H9 (cell line): Measurements from ENCODE around the gene PHF21A. TPM values are rescaled to one million over a fixed set of nuclear protein-coding genes. Genes with fewer than 3 reads are reported as not detected.

ENCODE experiments used
- DNase-seq: peaks from one replicate; pipeline ENCODE4 v3.0.0-alpha.2; 2017
- H2AFZ ChIP-seq: one replicate; pipeline ENCODE4 v1.6.1; 2013; ENCODE audit warnings: mild to moderate bottlenecking, low read length, control low read depth, moderate library complexity
- H2AK5ac ChIP-seq: 2 replicates; pipeline ENCODE4 v1.6.1; 2013; ENCODE audit warnings: low read length, control low read depth, mixed read lengths; ENCODE audit not compliant: insufficient read length
- H2BK120ac ChIP-seq: one replicate; pipeline ENCODE4 v1.6.1; 2013; ENCODE audit warnings: low read depth, mild to moderate bottlenecking, low read length, control low read depth, inconsistent platforms; ENCODE audit not compliant: poor library complexity, severe bottlenecking
- H2BK12ac ChIP-seq: 2 replicates; pipeline ENCODE4 v1.6.1; 2013; ENCODE audit warnings: low read length, control low read depth, mixed read lengths, low read depth; ENCODE audit not compliant: insufficient read length
- H2BK15ac ChIP-seq: 2 replicates; pipeline ENCODE4 v1.6.1; 2013; ENCODE audit warnings: low read depth, low read length, control low read depth
- H2BK20ac ChIP-seq: one replicate; pipeline ENCODE4 v1.6.1; 2013; ENCODE audit warnings: low read depth, mild to moderate bottlenecking, low read length, control low read depth, inconsistent platforms; ENCODE audit not compliant: poor library complexity, severe bottlenecking
- H2BK5ac ChIP-seq: 2 replicates; pipeline ENCODE4 v1.6.1; 2013; ENCODE audit warnings: low read length, control low read depth, mixed read lengths; ENCODE audit not compliant: insufficient read length
- H3K14ac ChIP-seq: 2 replicates; pipeline ENCODE4 v1.6.1; 2013; ENCODE audit warnings: low read length, control low read depth; ENCODE audit not compliant: insufficient read depth
- H3K18ac ChIP-seq: 2 replicates; pipeline ENCODE4 v1.6.1; 2013; ENCODE audit warnings: low read depth, mild to moderate bottlenecking, mixed read lengths, low read length, control low read depth; ENCODE audit not compliant: insufficient read length
- H3K23ac ChIP-seq: 2 replicates; pipeline ENCODE4 v1.6.1; 2013; ENCODE audit warnings: low read length, control low read depth, mixed read lengths, low read depth; ENCODE audit not compliant: insufficient read length
- H3K23me2 ChIP-seq: 2 replicates; pipeline ENCODE4 v1.6.1; 2013; ENCODE audit warnings: low read depth, mild to moderate bottlenecking, mixed read lengths, low read length, control low read depth; ENCODE audit not compliant: insufficient read length, poor library complexity, severe bottlenecking
- H3K27ac ChIP-seq: 2 replicates; pipeline ENCODE4 v1.5.1; 2013; ENCODE audit warnings: low read length, control low read depth, mixed read lengths, low read depth; ENCODE audit not compliant: insufficient read length
- H3K27me3 ChIP-seq: 2 replicates; pipeline ENCODE4 v1.6.1; 2013; ENCODE audit warnings: low read length, control low read depth, inconsistent platforms; ENCODE audit not compliant: insufficient read depth
- H3K4ac ChIP-seq: 2 replicates; pipeline ENCODE4 v1.6.1; 2013; ENCODE audit warnings: low read depth, mild to moderate bottlenecking, control low read depth, inconsistent platforms, low read length, moderate library complexity
- H3K4me1 ChIP-seq: 2 replicates; pipeline ENCODE4 v1.6.1; 2013; ENCODE audit warnings: low read length, control low read depth, inconsistent platforms; ENCODE audit not compliant: insufficient read depth
- H3K4me2 ChIP-seq: 2 replicates; pipeline ENCODE4 v1.6.1; 2013; ENCODE audit warnings: low read length, control low read depth, mixed read lengths; ENCODE audit not compliant: insufficient read length, insufficient read depth
- H3K56ac ChIP-seq: 2 replicates; pipeline ENCODE4 v1.6.1; 2013; ENCODE audit warnings: low read depth, mild to moderate bottlenecking, mixed read lengths, low read length, control low read depth; ENCODE audit not compliant: insufficient read length
- H3K79me1 ChIP-seq: 2 replicates; pipeline ENCODE4 v1.6.1; 2013; ENCODE audit warnings: low read depth, mild to moderate bottlenecking, moderate library complexity, low read length, control low read depth, inconsistent platforms; ENCODE audit not compliant: insufficient read depth, poor library complexity, severe bottlenecking
- H3K79me2 ChIP-seq: 2 replicates; pipeline ENCODE4 v1.6.1; 2013; ENCODE audit warnings: low read length, control low read depth, inconsistent platforms; ENCODE audit not compliant: insufficient read depth
- H3K9ac ChIP-seq: 2 replicates; pipeline ENCODE4 v1.6.1; 2013; ENCODE audit warnings: low read length, control low read depth, mixed read lengths; ENCODE audit not compliant: insufficient read length; ENCODE audit errors: extremely low read depth
- H3K9me3 ChIP-seq: one replicate; pipeline ENCODE4 v1.6.1; 2013; ENCODE audit warnings: low read depth, low read length, inconsistent platforms; ENCODE audit not compliant: control insufficient read depth
- H3T11ph ChIP-seq: one replicate; pipeline ENCODE4 v1.6.1; 2013; ENCODE audit warnings: mild to moderate bottlenecking, low read length, control low read depth, inconsistent platforms
- H4K20me1 ChIP-seq: one replicate; pipeline ENCODE4 v1.6.1; 2013; ENCODE audit not compliant: control insufficient read depth, insufficient read length, insufficient read depth
- H4K5ac ChIP-seq: 2 replicates; pipeline ENCODE4 v1.6.1; 2013; ENCODE audit warnings: low read depth, mild to moderate bottlenecking, mixed read lengths, low read length, control low read depth; ENCODE audit not compliant: insufficient read length
- H4K8ac ChIP-seq: replicated peaks from 2 replicates; pipeline ENCODE4 v1.6.1; 2013; ENCODE audit warnings: low read length, control low read depth, mixed read lengths, low read depth; ENCODE audit not compliant: insufficient read length
- H4K91ac ChIP-seq: 2 replicates; pipeline ENCODE4 v1.6.1; 2013; ENCODE audit warnings: low read depth, mild to moderate bottlenecking, moderate library complexity, mixed read lengths, low read length, control low read depth; ENCODE audit not compliant: insufficient read length
- H3K27ac Mint-ChIP-seq, 3 experiments: 2 replicates in 2 of 3; 3 replicates in 1 of 3; pipeline ENCODE4 v1.8.0; 2020 to 2021; ENCODE audit warnings: mixed read lengths in 3 of 3, mild to moderate bottlenecking in 1 of 3, moderate library complexity in 1 of 3
- H3K27me3 Mint-ChIP-seq: 2 replicates; pipeline ENCODE4 v1.8.0; 2021; ENCODE audit warnings: low read depth, mild to moderate bottlenecking, moderate library complexity, mixed read lengths
- H3K36me3 Mint-ChIP-seq, 3 experiments: 2 replicates in 2 of 3; 3 replicates in 1 of 3; pipeline ENCODE4 v1.8.0; 2020 to 2021; ENCODE audit warnings: low read depth in 3 of 3, mixed read lengths in 3 of 3; ENCODE audit not compliant: insufficient read depth in 1 of 3
- H3K4me1 Mint-ChIP-seq, 2 experiments: 2 replicates each; pipeline ENCODE4 v1.8.0; 2020; ENCODE audit warnings: mixed read lengths in 2 of 2
- H3K4me3 Mint-ChIP-seq, 2 experiments: 2 replicates in 1 of 2; 3 replicates in 1 of 2; pipeline ENCODE4 v1.8.0; 2020 to 2021; ENCODE audit warnings: mild to moderate bottlenecking in 2 of 2, mixed read lengths in 2 of 2, moderate library complexity in 1 of 2
- H3K9me3 Mint-ChIP-seq, 2 experiments: 2 replicates in 1 of 2; 3 replicates in 1 of 2; pipeline ENCODE4 v1.8.0; 2020; ENCODE audit warnings: mild to moderate bottlenecking in 2 of 2, mixed read lengths in 2 of 2, moderate library complexity in 1 of 2
- WGBS: extraction: QIAGEN DNeasy Blood & Tissue Kit; methylation state at CpG from one replicate; pipeline ENCODE4 v1.1.7; 2013; ENCODE audit warnings: missing lambda C conversion rate, low lambda C conversion rate, mixed read lengths; ENCODE audit not compliant: insufficient read length; ENCODE audit errors: extremely low coverage; 5-methylcytosine and 5-hydroxymethylcytosine counted together
- total RNA-seq: library from RNA; stranded (reverse); gene quantifications from 2 replicates; pipeline ENCODE4 v1.2.1, GENCODE V29; 2021
- TF ChIP-seq, protein P1 (sequence below): fragments of 200-600 bp; sonication (generic); conservative IDR thresholded peaks from 3 replicates; pipeline ENCODE4 v1.8.0; 2021; ENCODE audit warnings: antibody characterized with exemption, mild to moderate bottlenecking

The PHF21A gene
- total RNA-seq, 1 experiment from 2014 or later = 33.8 TPM

- no peak overlapping the region for H3T11ph ChIP-seq
- H3K4ac ChIP-seq = no peak overlapping the region
- H3K9ac ChIP-seq = no peak overlapping the region
- H3K18ac ChIP-seq = no peak overlapping the region
- H4K8ac ChIP-seq = no peak overlapping the region
- H3K4me1 ChIP-seq = no peaks in the 10 kb centered on the region
- H3K23me2 ChIP-seq = no peaks in the 10 kb centered on the region
- Mint-ChIP-seq H3K4me1 (peaks cover 0 to 2% of the 10 kb centered on the region in 2 experiments; a peak in 2 of 4 replicates), H3K27me3 (no peaks in the 10 kb centered on the region), H3K36me3 (peaks cover 2 to 22% (median 14%) of the 10 kb centered on the region in 3 experiments; a peak in 4 of 7 replicates), H3K27ac (no peak overlapping the region), H3K4me3 (no peak overlapping the region), H3K9me3 (no peaks in the 10 kb centered on the region)
- DNase-seq = no peak
- no peak overlapping the region for H3K56ac ChIP-seq
- no peak overlapping the region for H2AK5ac ChIP-seq
- no peak overlapping the region for H4K91ac ChIP-seq
- H3K27ac ChIP-seq = no peak overlapping the region
- H4K5ac ChIP-seq = no peak overlapping the region
- no peaks in the 10 kb centered on the region for H3K9me3 ChIP-seq
- no CpG with 5 or more reads among the region's 2 CpGs for WGBS
- H3K23ac ChIP-seq = no peak overlapping the region
- no peak overlapping the region for H3K4me2 ChIP-seq
- TF ChIP-seq, protein P1, sequence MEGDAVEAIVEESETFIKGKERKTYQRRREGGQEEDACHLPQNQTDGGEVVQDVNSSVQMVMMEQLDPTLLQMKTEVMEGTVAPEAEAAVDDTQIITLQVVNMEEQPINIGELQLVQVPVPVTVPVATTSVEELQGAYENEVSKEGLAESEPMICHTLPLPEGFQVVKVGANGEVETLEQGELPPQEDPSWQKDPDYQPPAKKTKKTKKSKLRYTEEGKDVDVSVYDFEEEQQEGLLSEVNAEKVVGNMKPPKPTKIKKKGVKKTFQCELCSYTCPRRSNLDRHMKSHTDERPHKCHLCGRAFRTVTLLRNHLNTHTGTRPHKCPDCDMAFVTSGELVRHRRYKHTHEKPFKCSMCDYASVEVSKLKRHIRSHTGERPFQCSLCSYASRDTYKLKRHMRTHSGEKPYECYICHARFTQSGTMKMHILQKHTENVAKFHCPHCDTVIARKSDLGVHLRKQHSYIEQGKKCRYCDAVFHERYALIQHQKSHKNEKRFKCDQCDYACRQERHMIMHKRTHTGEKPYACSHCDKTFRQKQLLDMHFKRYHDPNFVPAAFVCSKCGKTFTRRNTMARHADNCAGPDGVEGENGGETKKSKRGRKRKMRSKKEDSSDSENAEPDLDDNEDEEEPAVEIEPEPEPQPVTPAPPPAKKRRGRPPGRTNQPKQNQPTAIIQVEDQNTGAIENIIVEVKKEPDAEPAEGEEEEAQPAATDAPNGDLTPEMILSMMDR = no peak
- H2BK12ac ChIP-seq = no peak overlapping the region
- no peaks in the 10 kb centered on the region for H3K79me2 ChIP-seq
- H4K20me1 ChIP-seq = no peaks in the 10 kb centered on the region
- no peak overlapping the region for H2BK15ac ChIP-seq
- H3K14ac ChIP-seq = no peak overlapping the region
- H2BK120ac ChIP-seq = no peak overlapping the region
- H3K79me1 ChIP-seq = no peaks in the 10 kb centered on the region
- H2BK20ac ChIP-seq = no peak overlapping the region
- no peak overlapping the region for H2AFZ ChIP-seq
- H3K27me3 ChIP-seq = no peaks in the 10 kb centered on the region
- no peak overlapping the region for H2BK5ac ChIP-seq
Measured at GRCh38 chr11:45968901-45969300, 152.4 kb downstream of the PHF21A start.
